Fibroblast of lung (primary cell): ENCODE data around the gene MEGF9.

Experiments
- CTCF ChIP-seq, 2 donors: IDR thresholded peaks in 1 of 2; conservative IDR thresholded peaks in 1 of 2; 1 replicate in 1 of 2; 2 replicates in 1 of 2; pipeline ENCODE4 v1.5.1; 2011 to 2012; ENCODE audit warnings: low read length in 2 of 2, control low read depth in 1 of 2, inconsistent platforms in 1 of 2, low read depth in 1 of 2, mild to moderate bottlenecking in 1 of 2
- EZH2 ChIP-seq: IDR thresholded peaks from 2 replicates; pipeline ENCODE4 v1.5.1; 2012; ENCODE audit warnings: low read length, control low read depth, mild to moderate bottlenecking; ENCODE audit errors: missing control alignments

DNA sequence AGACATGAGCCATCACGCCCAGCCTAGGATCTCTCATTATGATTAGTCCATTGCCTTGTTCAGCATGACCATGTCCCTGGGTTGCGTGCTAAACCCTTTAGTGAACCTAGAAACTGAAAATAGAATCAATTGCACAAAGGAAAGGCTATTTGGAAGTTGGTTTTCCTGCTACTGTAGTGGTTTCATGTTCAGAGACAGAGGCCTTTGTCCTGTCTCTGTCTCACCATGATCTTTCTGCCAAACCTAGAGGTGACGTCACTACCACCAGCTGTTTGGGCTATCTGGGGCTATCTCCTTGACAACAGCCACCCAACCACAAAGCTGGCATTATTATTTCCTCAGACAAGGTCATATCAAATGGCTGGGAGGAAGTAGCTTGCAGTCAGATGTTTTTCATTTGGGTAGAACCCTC lies 130.3 kb downstream of the MEGF9 start:
- TF ChIP-seq CTCF (conservative IDR thresholded peaks at IDR 0.05 in 1 of 2, IDR thresholded peaks at IDR 0.05 in 1 of 2; ENCODE audit: low read depth in 1 of 2, low read length in 2 of 2) (no peak), EZH2 (no peak)
